ENCODE measurements around the gene SH3TC1. TPM values are rescaled to one million over a fixed set of nuclear protein-coding genes. Genes with fewer than 3 reads are reported as not detected.

The SH3TC1 gene
- polyA plus RNA-seq, 1 experiment: 1.2 TPM

DNA sequence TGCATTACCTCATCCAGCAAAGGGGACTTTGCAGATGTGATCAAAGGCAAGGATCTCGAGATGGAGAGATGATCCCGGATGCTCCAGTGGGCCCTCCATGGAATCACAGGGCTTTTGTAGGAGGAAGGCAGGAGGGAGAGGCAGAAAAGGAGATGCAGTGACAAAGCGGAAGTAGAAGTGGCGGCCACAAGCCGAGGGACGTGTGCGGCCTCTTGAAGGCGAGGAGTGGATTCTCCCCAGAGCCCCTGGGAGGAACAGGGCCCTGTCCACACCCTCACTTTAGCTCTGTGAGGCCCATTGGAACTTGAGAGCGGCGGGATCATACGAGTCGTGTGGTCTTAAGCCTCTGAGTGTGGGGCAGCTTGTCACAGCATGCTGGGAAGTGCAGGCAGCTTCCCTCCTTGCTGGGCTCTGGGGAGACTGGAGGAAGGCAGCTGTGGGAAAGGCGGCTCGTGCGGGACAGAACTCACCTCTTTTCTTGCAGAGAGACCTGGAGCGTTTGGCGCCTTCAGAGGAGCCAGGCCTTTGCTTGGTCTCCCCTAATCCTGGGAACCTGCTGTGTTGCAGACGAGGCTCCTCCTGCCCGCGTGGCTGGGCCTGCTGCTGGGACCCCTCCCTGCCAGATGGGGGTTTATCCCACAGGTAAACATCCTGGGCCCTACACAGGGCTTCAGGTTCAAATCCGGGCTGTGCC lies 10.2 kb downstream of the SH3TC1 start:
- no peak overlapping the region for H3K4me3 ChIP-seq (ENCODE audit: low read depth, low read length)
- no peaks in the 10 kb centered on the region; the same call in none of the 2 replicates for H3K27me3 ChIP-seq (ENCODE audit: control insufficient read depth, insufficient read depth, low read length)
- DNase-seq (ENCODE audit: low read depth): no peak
- no peaks in the 10 kb centered on the region for H3K36me3 ChIP-seq (ENCODE audit: control insufficient read depth, insufficient read depth, low read length)
- TF ChIP-seq, protein P1, sequence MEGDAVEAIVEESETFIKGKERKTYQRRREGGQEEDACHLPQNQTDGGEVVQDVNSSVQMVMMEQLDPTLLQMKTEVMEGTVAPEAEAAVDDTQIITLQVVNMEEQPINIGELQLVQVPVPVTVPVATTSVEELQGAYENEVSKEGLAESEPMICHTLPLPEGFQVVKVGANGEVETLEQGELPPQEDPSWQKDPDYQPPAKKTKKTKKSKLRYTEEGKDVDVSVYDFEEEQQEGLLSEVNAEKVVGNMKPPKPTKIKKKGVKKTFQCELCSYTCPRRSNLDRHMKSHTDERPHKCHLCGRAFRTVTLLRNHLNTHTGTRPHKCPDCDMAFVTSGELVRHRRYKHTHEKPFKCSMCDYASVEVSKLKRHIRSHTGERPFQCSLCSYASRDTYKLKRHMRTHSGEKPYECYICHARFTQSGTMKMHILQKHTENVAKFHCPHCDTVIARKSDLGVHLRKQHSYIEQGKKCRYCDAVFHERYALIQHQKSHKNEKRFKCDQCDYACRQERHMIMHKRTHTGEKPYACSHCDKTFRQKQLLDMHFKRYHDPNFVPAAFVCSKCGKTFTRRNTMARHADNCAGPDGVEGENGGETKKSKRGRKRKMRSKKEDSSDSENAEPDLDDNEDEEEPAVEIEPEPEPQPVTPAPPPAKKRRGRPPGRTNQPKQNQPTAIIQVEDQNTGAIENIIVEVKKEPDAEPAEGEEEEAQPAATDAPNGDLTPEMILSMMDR (IDR thresholded peaks at IDR 0.05; ENCODE audit: insufficient read depth, low read depth, low read length): no peak
- ChIA-PET CTCF (no interaction called here), POLR2A (no interaction called here)

DNA sequence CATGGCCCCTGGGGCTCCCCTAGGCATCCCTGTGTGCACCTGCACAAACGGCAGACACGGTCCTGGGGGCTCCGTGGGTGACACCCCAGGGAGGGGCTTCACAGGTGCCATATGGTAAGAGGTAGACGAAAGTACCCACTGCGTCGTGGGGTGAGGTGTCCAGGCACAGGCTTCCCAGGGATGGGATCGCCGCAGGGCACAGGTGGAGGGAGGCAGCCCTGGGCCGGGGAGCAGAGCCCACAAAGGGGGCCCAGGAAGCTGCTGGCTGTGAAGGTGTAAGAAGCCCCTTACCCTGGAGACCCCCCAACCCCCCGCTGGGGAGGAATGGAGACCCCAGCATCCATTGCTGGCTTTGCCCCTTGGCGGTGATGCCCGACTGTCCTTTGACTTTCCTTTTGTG lies 10.9 kb downstream of the SH3TC1 start:
- H3K27me3 ChIP-seq (ENCODE audit: control insufficient read depth, insufficient read depth, low read length): no peaks in the 10 kb centered on the region; the same call in none of the 2 replicates
- CTCF ChIA-PET: no interaction called here
- TF ChIP-seq, protein P1 (IDR thresholded peaks at IDR 0.05; ENCODE audit: insufficient read depth, low read depth, low read length): no peak
- H3K36me3 ChIP-seq (ENCODE audit: control insufficient read depth, insufficient read depth, low read length): no peaks in the 10 kb centered on the region
- no peak for DNase-seq (ENCODE audit: low read depth)
- no peak overlapping the region for H3K4me3 ChIP-seq (ENCODE audit: low read depth, low read length)
- POLR2A ChIA-PET: no interaction called here

DNA sequence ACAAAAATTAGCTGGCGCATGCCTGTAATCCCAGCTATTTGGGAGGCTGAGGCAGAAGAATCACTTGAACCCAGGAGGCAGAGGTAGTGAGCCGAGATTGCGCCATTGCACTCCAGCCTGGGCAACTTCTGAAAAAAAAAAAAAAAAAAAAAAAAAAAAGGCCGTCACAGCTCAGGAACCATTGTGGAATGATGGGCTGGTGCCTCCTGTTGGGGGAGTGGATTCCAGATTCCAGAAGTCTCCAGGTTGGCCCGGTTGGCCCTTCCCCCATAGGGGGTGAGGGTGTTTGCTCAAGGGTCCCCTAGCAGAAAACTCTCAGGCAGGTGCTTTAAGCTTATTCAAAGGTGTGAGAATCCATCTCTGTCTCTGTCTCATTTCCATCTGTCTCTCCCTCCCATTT lies 11.5 kb downstream of the SH3TC1 start:
- TF ChIP-seq, protein P1 (IDR thresholded peaks at IDR 0.05; ENCODE audit: insufficient read depth, low read depth, low read length): no peak
- CTCF ChIA-PET: no interaction called here
- Histone ChIP-seq H3K27me3 (ENCODE audit: control insufficient read depth, insufficient read depth, low read length) (no peaks in the 10 kb centered on the region; the same call in none of the 2 replicates), H3K4me3 (ENCODE audit: low read depth, low read length) (no peak overlapping the region), H3K36me3 (ENCODE audit: control insufficient read depth, insufficient read depth, low read length) (no peaks in the 10 kb centered on the region)
- POLR2A ChIA-PET: no interaction called here
- no peak for DNase-seq (ENCODE audit: low read depth)

DNA sequence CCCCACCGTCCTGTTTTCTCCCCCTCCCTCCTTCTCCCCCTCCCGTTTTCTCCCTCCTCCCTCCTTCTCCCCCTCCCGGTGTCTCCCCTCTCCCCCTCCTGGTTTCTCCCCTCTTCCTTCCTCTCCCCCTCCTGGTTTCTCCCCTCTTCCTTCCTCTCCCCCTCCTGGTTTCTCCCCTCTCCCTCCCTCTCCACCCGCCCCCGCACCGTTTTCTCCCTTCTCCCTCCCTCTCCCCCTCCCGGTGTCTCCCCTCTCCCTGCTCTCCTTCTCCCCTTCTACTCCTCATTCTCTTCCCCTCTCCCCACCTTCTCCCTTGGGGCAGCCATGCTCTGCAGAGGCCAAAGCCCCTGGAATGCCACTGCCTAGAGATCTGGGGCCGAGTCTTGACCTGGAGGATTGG lies 12.2 kb downstream of the SH3TC1 start:
- ChIA-PET POLR2A (no interaction called here), CTCF (no interaction called here)
- Histone ChIP-seq H3K36me3 (ENCODE audit: control insufficient read depth, insufficient read depth, low read length) (no peaks in the 10 kb centered on the region), H3K4me3 (ENCODE audit: low read depth, low read length) (no peak overlapping the region), H3K27me3 (ENCODE audit: control insufficient read depth, insufficient read depth, low read length) (no peaks in the 10 kb centered on the region; the same call in none of the 2 replicates)
- no peak for DNase-seq (ENCODE audit: low read depth)
- TF ChIP-seq, protein P1 (IDR thresholded peaks at IDR 0.05; ENCODE audit: insufficient read depth, low read depth, low read length): no peak

DNA sequence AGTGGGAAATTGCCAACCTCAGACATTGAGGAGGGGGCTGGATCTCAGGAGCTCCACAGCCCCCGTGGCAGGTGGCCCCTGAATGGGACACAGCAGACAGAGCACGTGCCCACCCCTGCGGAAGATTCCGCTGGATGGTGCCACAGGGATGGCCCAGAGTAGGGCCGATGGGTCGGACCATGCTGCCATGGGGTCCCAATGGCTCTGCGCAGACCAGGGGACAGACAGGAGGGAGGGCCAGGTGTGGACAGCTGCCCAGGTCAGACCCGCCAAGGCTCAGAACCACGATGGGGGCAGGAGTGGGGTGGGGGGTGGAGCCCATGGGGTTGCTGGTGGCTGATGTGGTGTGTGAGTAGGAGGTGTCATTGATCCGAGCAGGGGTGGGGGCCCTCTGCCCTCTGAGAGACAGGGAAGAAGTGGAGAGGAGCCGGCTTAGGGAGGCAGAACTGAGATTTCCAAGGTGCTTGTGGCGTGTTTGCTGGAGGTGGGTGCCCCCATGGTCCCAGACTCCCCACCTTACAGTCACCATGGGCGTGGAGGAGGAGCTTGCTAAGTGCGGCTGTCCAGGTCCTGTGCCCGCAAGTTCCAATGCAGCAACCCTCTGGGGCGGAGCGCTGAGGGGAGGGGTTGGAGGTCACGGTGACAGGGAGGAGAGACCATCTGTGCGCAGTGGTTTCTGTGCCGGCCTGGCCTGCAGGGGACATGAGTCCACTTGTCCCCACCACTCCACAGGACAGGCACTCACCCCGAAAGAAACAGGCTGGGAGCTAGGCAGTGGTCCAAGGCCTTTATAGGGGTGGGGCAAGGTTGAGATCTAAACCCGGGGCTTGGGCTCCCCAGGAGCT lies 12.9 kb downstream of the SH3TC1 start:
- no peak for DNase-seq (ENCODE audit: low read depth)
- Histone ChIP-seq H3K36me3 (ENCODE audit: control insufficient read depth, insufficient read depth, low read length) (no peaks in the 10 kb centered on the region), H3K4me3 (ENCODE audit: low read depth, low read length) (no peak overlapping the region), H3K27me3 (ENCODE audit: control insufficient read depth, insufficient read depth, low read length) (no peaks in the 10 kb centered on the region; the same call in none of the 2 replicates)
- TF ChIP-seq, protein P1 (IDR thresholded peaks at IDR 0.05; ENCODE audit: insufficient read depth, low read depth, low read length): no peak
- POLR2A ChIA-PET: no interaction called here
- CTCF ChIA-PET: interaction anchor here (1.2 to 1.9 kb wide), 2 partner anchors 36 to 191 kb away, joined by 3 to 6 read pairs; no protein-coding TSS in a partner anchor

All from BJ (cell line).